Endothelial cell of umbilical vein (primary cell): ENCODE results near the gene ZNF774. TPM values are rescaled to one million over a fixed set of nuclear protein-coding genes. Genes with fewer than 3 reads are reported as not detected.

ENCODE experiments used
- BruUV-seq: library from RNA; stranded (reverse); fragments of 400-500 nt; replicated peaks from 2 replicates; lab custom pipeline; 2021; lab: Mats Ljungman, UMichigan
- CTCF ChIA-PET: fragments of 300-600, 350-600 bp; sonication (Branson Sonifier 250); formaldehyde crosslinking; loops from one replicate; lab custom pipeline; 2021; ENCODE audit warnings: antibody characterized with exemption, inconsistent platforms; lab: Charles Lee
- POLR2A ChIA-PET: fragments of 300-600, 350-600 bp; sonication (Branson Sonifier 250); formaldehyde crosslinking; loops from one replicate; lab custom pipeline; 2021; ENCODE audit warnings: antibody characterized with exemption, inconsistent platforms; lab: Charles Lee
- DNase-seq: peaks from one replicate; pipeline ENCODE4 v3.0.0-alpha.2; 2011; ENCODE audit warnings: low read depth, low spot score
- FAIRE-seq: peaks from 2 replicates; lab custom pipeline; 2011; peaks lifted over from hg19 to GRCh38; lab: Jason Lieb, UNC
- H2AFZ ChIP-seq: 2 replicates; pipeline ENCODE4 v1.6.0; 2012; ENCODE audit warnings: low read depth, low read length, control low read depth, inconsistent platforms
- H3K27ac ChIP-seq: 2 replicates; pipeline ENCODE4 v1.5.1; 2011; ENCODE audit warnings: low read depth, mild to moderate bottlenecking, control low read depth, low read length, moderate library complexity; ENCODE audit not compliant: insufficient read depth
- H3K27me3 ChIP-seq, 2 experiments: 2 replicates each; pipeline versions ENCODE4 v1.6.0 to v1.6.1; 2011; ENCODE audit warnings: low read length in 2 of 2, mixed read lengths in 1 of 2; ENCODE audit not compliant: control insufficient read depth in 2 of 2, insufficient read depth in 2 of 2
- H3K36me3 ChIP-seq, 2 experiments: 2 replicates in 1 of 2; 3 replicates in 1 of 2; pipeline ENCODE4 v1.5.1; 2011; ENCODE audit warnings: low read length in 2 of 2, mild to moderate bottlenecking in 1 of 2, moderate library complexity in 1 of 2; ENCODE audit not compliant: control insufficient read depth in 2 of 2, insufficient read depth in 2 of 2; ENCODE audit errors: extremely low read depth in 1 of 2
- H3K4me1 ChIP-seq: 3 replicates; pipeline ENCODE4 v1.5.1; 2011; ENCODE audit warnings: mild to moderate bottlenecking, low read length; ENCODE audit not compliant: control insufficient read depth, insufficient read depth; ENCODE audit errors: extremely low read depth
- H3K4me2 ChIP-seq: 2 replicates; pipeline ENCODE4 v1.6.1; 2011; ENCODE audit warnings: low read length, control low read depth, mixed read lengths; ENCODE audit not compliant: insufficient read depth
- H3K4me3 ChIP-seq, 3 experiments: fragments of 200-600 bp in 1 of 3; sonication (generic), shearing (Covaris generic) in 1 of 3; replicated peaks in 1 of 3; 2 replicates each; pipeline ENCODE4 v1.5.1; 2011 to 2016; ENCODE audit warnings: control low read depth in 3 of 3, low read length in 3 of 3, mild to moderate bottlenecking in 2 of 3, inconsistent platforms in 1 of 3, low read depth in 1 of 3, moderate library complexity in 1 of 3; ENCODE audit not compliant: insufficient read depth in 1 of 3
- H3K79me2 ChIP-seq: 2 replicates; pipeline ENCODE4 v1.6.0; 2012; ENCODE audit warnings: low read length, inconsistent platforms; ENCODE audit not compliant: control insufficient read depth, insufficient read depth
- H3K9ac ChIP-seq: replicated peaks from 2 replicates; pipeline ENCODE3; 2011; ENCODE audit warnings: low read length, control low read depth; ENCODE audit not compliant: insufficient read depth; ENCODE audit errors: extremely low read depth
- H3K9me1 ChIP-seq: replicated peaks from 3 replicates; pipeline ENCODE4 v1.6.0; 2011; ENCODE audit warnings: mild to moderate bottlenecking, low read length; ENCODE audit not compliant: control insufficient read depth, insufficient read depth; ENCODE audit errors: extremely low read depth
- H3K9me3 ChIP-seq: replicated peaks from 2 replicates; pipeline ENCODE4 v1.5.1; 2012; ENCODE audit warnings: low read length, inconsistent platforms; ENCODE audit not compliant: control insufficient read depth, insufficient read depth
- H4K20me1 ChIP-seq: replicated peaks from 2 replicates; pipeline ENCODE3; 2011; ENCODE audit warnings: mild to moderate bottlenecking, low read length; ENCODE audit not compliant: control insufficient read depth, insufficient read depth; ENCODE audit errors: extremely low read depth
- CTCF ChIP-seq, 2 donors: IDR thresholded peaks; 1 replicate in 1 of 2; 2 replicates in 1 of 2; pipeline ENCODE4 v1.5.1; 2011; ENCODE audit warnings: low read length in 2 of 2, mild to moderate bottlenecking in 2 of 2, moderate library complexity in 2 of 2, control low read depth in 1 of 2, inconsistent platforms in 1 of 2, low read depth in 1 of 2; ENCODE audit not compliant: insufficient read depth in 1 of 2; ENCODE audit errors: extremely low read depth in 1 of 2
- EZH2 ChIP-seq: IDR thresholded peaks from 2 replicates; pipeline ENCODE4 v1.6.1; 2012; ENCODE audit warnings: borderline replicate concordance, low read depth, mild to moderate bottlenecking, moderate library complexity, low read length, inconsistent platforms; ENCODE audit not compliant: severe bottlenecking
- FOS ChIP-seq: IDR thresholded peaks from 2 replicates; pipeline ENCODE4 v1.6.1; 2011; ENCODE audit warnings: mild to moderate bottlenecking, low read length, moderate library complexity, borderline replicate concordance; ENCODE audit not compliant: insufficient read depth
- GATA2 ChIP-seq: IDR thresholded peaks from 2 replicates; pipeline ENCODE4 v1.7.0; 2011; ENCODE audit warnings: low read depth, mild to moderate bottlenecking, moderate library complexity, mixed read lengths, low read length; ENCODE audit not compliant: insufficient read length, insufficient read depth
- JUN ChIP-seq: IDR thresholded peaks from 2 replicates; pipeline ENCODE4 v1.6.1; 2011; ENCODE audit warnings: borderline replicate concordance, low read depth; ENCODE audit not compliant: insufficient read length, insufficient read depth
- MAX ChIP-seq: IDR thresholded peaks from 2 replicates; pipeline ENCODE4 v1.6.1; 2011; ENCODE audit not compliant: insufficient read depth, insufficient read length
- MYC ChIP-seq: IDR thresholded peaks from one replicate; pipeline ENCODE4 v1.6.1; 2011; ENCODE audit warnings: mild to moderate bottlenecking, low read depth, low read length
- POLR2A ChIP-seq: IDR thresholded peaks from 2 replicates; pipeline ENCODE4 v1.6.1; 2012; ENCODE audit warnings: low read depth, mild to moderate bottlenecking, control low read depth, low read length
- POLR2AphosphoS5 ChIP-seq: IDR thresholded peaks from 2 replicates; pipeline ENCODE4 v1.6.1; 2012; ENCODE audit warnings: low read depth, mild to moderate bottlenecking, control low read depth, low read length, moderate library complexity; ENCODE audit not compliant: insufficient read depth
- dilution Hi-C: fragments of 300-500 bp; cut with MboI; formaldehyde crosslinking; loops from one replicate; pipeline ENCODE4 v1.15.0; 2019; ENCODE audit warnings: low sequenced_read_pairs; ENCODE audit not compliant: extremely low pct_ligation_motif_present
- intact Hi-C: fragments of 100-400 bp; cut with micrococcal nuclease; formaldehyde crosslinking; loops from one replicate; pipeline ENCODE4 v1.10.0; 2022
- polyA plus RNA-seq, 4 experiments: library from polyadenylated mRNA; depleted of rRNA in 3 of 4; stranded (reverse) in 3 of 4; unstranded in 1 of 4; fragments of >200 nt; gene quantifications; 2 replicates each; pipeline versions ENCODE4 v1.2.1 to v1.2.3, GENCODE V29; 2011 to 2012; ENCODE audit warnings: missing spikeins in 1 of 4
- total RNA-seq: library from RNA; stranded (reverse); gene quantifications from 2 replicates; pipeline ENCODE4 v1.2.3, GENCODE V29; 2021

ZNF774 gene
- total and polyA plus RNA-seq, 2 donors (not counting 3 experiments of a cell fraction or from before 2014, with no cell fraction given), result 0.98 to 2.6 TPM

- Histone ChIP-seq H3K27me3 (no peaks in the 10 kb centered on the region), H3K9ac (no peak overlapping the region), H2AFZ (no peak overlapping the region), H3K9me3 (no peaks in the 10 kb centered on the region), H3K9me1 (no peaks in the 10 kb centered on the region), H3K79me2 (no peaks in the 10 kb centered on the region), H3K27ac (no peak overlapping the region), H3K4me1 (peaks cover 31% of the 10 kb centered on the region), H3K4me3 (no peak overlapping the region), H3K36me3 (no peaks in the 10 kb centered on the region), H3K4me2 (no peak overlapping the region), H4K20me1 (no peaks in the 10 kb centered on the region)
- POLR2A ChIA-PET, result no interaction called here
- FAIRE-seq, result no peak
- DNase-seq, result no peak
- CTCF ChIA-PET, result interaction anchor here (0.6 to 5.5 kb wide), 12 partner anchors 9 to 526 kb away, joined by 3 to 99 read pairs (median 4); partner anchors contain the start of genes IQGAP1 and ZNF774
- TF ChIP-seq EZH2, result no peak
- no peak for TF ChIP-seq POLR2AphosphoS5
- no peak for TF ChIP-seq MAX
- no peak for TF ChIP-seq GATA2
- no peak for TF ChIP-seq JUN
- TF ChIP-seq POLR2A, result no peak
- TF ChIP-seq FOS, result no peak
- TF ChIP-seq CTCF (IDR thresholded peaks at IDR 0.05; ENCODE audit: extremely low read depth in 1 of 2, insufficient read depth in 1 of 2, low read depth in 1 of 2, low read length in 2 of 2), result no peak
- TF ChIP-seq MYC, result no peak
- dilution Hi-C loops, result no loop called here
- no TSS peak for BruUV-seq
- intact Hi-C loops, result no loop called here
Measured at GRCh38 chr15:90360746-90361145, 8.7 kb downstream of the ZNF774 start.
